GM18505 (cell line): ENCODE results near the gene THBD.
"Not testable (repeated sequence)": the region's sequence is repeated elsewhere in the genome, so short reads cannot be mapped to it uniquely, and the experiment has no call there.

Experiments used
- ATAC-seq: cut with Tn5 transposase; IDR thresholded peaks from one replicate; pipeline ENCODE4 v1.9.1; 2021; ENCODE audit not compliant: unreplicated experiment
- POLR2A ChIP-seq: IDR thresholded peaks from 4 replicates; pipeline ENCODE4 v1.6.1; 2011; ENCODE audit warnings: borderline replicate concordance; ENCODE audit not compliant: insufficient read depth, insufficient read length; ENCODE audit errors: extremely low read depth

Gene THBD

DNA sequence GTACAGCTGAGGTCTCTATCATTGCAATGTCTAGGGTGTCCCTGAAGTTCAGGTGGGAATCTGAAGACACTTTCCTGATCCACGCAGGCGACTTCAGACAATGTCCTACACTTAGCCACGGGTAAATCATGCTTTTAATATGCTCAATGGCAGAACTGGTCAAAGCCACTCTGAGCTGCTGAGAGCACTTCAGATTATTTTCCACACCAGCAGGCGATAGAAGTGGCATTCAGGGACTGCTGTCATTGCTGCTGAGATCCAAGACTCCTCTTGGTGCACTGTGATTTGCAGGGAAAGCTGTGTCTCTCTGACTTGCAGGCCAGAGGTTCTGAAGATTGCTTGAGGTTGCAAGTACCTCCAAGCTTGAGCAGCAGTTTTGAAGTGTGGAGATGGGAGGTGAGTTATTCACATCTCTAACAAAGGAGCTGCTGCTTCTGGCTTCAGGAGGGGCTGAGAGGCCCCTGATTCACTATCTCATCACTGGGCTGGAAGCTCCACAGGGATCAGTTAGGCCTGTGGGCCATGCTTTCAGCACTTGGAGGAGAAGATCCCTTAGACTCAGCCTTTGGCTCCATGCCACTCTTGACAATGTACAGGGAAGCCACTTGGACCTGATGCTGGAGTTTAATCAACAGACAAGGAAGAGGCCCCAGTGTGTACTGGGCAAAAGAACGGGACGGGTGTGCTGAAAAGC, 17.3 kb downstream of the THBD start:
- no peak for TF ChIP-seq POLR2A
- ATAC-seq, result no peak

GRCh38 chr20:23031346-23031745, 18.1 kb downstream of the THBD start:
- no peak for ATAC-seq
- TF ChIP-seq POLR2A, result no peak

DNA sequence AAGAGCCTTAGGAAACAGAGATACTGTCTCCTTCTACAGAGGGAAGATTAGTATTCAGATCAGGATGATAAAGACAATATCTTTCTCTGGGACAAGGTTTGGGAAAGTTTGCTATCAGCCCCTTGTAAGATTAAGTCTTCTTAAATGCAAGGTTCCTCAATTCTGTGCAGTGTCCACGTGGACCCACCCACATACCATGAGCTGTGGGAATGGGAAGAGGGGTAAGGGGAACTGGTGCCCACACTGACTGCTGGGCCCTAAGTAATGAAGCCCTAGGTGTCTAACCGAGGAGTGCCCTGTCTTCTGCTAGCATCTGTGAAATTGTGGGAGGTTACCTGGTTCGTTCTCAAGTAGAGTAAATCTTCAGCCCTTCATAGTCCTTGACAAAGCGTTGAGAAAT, 20.1 kb downstream of the THBD start:
- no peak for ATAC-seq
- TF ChIP-seq POLR2A, result no peak

DNA sequence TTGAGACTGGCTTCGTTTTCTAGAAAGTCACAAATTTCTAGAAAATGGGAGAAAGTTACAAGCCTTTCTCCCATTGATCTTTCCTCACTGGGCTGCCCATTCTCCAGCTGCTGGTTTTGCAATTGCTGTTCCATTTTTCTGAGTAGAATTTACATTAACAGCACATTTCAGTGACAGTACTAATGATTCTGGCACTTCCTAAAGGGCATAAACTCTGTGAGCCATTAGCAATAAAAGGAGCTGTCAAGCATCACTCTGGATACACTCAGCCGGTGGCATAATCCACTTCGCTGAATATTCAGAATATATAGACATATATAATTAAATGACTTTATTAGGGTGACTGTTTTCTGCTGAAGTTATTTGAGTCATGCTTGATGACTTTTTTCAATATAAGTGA, 21.1 kb downstream of the THBD start:
- no peak for ATAC-seq
- no peak for TF ChIP-seq POLR2A

DNA sequence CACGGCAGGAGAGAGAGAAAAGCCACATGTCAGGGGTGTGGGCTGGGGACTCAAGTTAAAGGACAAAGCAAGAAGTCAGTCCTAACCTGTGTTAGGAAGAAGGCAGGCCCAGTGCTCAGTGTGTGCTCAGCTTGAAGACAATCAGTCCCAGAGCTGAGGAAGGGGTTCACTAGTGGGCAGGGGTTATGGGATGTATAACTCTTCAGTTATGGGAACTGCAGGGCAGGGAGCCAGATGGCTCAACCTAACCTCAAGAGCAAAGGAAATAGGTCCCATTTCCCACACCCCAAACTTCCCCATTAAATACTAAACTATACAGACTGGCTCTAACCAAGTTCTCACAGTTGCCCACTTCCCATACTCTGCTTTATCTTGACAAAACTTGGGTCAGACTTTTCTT, 21.8 kb downstream of the THBD start:
- ATAC-seq, result no peak
- TF ChIP-seq POLR2A, result no peak

DNA sequence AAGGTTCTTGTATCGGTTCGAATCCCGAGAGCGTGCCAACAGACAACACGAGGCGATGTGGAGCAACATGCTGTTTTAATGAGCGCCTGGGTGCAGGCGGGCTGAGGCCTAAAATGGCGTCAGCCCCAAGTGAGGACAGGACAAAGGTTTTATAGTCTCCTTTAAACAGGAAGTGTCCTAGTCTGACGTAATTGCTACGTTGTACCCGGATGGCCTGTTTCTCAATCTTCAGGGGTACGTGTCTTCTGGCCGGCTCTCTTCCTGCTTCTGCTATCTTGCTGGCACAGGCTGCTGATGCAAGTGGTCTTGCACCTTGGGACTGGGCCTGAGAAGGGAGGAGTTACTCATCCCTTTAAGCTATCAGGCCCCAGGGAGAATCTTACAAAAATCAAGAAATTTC, 24.0 kb downstream of the THBD start:
- not testable (repeated sequence) for ATAC-seq

DNA sequence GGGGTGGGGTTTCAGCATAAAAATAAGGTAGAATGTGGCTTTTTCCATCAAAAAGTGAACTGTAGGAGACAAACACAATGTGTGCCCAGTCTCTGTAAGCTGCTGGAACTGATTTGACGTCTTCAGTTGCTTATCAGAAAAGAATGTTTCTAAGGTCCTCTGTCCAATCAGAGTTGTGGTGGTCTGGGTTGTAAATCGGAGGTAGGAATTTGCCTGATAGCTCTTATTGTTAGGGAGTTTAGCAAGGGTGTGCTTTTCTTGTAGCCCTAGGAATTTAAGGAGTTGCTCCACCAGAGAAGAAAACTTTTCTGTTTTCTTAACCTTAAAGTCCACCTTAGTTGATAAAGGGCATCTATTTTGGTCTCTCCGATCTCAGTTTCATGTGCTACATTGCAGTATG, 24.8 kb downstream of the THBD start:
- ATAC-seq, result no peak
- no peak for TF ChIP-seq POLR2A

GRCh38 chr20:23023621-23024177, 25.8 kb downstream of the THBD start:
- TF ChIP-seq POLR2A, result no peak
- no peak for ATAC-seq

- no peak for ATAC-seq
- no peak for TF ChIP-seq POLR2A
Measured at GRCh38 chr20:23022849-23023248, 26.6 kb downstream of the THBD start.

DNA sequence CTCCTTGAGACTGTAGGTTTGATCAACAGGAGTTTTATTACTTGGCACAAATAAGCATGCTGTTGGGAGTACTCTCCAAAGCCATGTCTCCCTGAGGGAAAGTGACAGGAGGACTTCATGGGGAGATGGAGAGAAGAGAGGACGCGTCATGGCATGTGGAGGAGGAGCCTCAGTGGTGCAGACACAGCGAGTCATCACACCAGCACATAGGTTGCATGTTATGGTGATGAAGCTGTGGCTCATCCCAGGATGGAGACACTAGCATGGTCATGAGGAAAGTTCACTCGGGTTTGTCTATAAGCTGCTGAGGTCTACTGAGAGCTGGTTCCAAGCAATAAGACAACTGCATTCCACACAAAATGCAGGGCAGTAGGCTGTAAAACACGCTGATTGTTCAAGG, 27.5 kb downstream of the THBD start:
- ATAC-seq, result no peak
- no peak for TF ChIP-seq POLR2A

- no peak for ATAC-seq
- TF ChIP-seq POLR2A, result no peak
Measured at GRCh38 chr20:23021541-23021940, 27.9 kb downstream of the THBD start.

- ATAC-seq, result no peak
- TF ChIP-seq POLR2A, result no peak
Measured at GRCh38 chr20:23020230-23021018, 29.0 kb downstream of the THBD start.

DNA sequence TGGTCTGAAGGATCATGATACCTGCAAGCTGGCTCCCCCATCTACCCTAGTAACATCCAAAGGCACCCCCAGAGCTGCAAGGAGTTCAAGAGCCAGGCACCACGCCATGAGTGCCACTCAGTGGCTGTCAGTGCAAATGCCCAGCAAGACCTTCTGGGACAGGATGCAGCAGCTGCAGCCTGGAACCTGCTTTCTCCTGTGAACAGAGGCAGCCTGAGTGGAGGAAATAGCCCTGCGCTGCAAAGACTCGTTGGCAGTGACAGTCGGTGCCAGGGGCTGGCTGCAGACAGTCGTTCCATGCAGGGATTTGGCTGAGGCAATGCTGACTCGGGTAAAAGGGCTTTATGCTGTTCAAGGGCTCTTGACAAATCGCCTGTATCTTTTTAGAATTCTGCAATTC, 30.1 kb downstream of the THBD start:
- ATAC-seq, result no peak
- no peak for TF ChIP-seq POLR2A

DNA sequence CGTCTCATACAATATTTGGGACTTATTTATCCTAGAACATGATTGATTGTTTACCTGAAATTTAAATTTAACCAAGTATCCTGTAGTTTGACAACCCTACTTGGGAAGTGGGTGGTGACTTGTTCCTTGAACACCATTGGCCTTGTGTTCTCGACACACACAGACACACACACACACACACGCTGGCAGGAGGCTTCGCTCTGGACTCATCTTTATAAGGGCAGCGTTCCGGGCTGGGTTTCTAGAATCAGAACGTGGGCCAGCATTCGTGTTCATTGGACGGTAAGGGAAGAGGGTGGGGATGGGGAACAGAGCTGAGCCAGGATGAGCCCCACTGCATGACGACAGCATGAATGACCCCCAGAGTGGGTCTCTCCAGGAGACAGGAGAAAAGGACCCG, 30.5 kb downstream of the THBD start:
- no peak for TF ChIP-seq POLR2A
- ATAC-seq, result no peak
